GM21786 (cell line): ENCODE data around the gene NBR1.
A peak's percentile ranks its signal among the peaks of the same experiment; 100 is the strongest.
"Not testable (repeated sequence)": the region's sequence is repeated elsewhere in the genome, so short reads cannot be mapped to it uniquely, and the experiment has no call there.

Experiments
- ATAC-seq: cut with Tn5 transposase; IDR thresholded peaks from one replicate; pipeline ENCODE4 v1.9.1; 2021; ENCODE audit not compliant: unreplicated experiment

Gene NBR1

DNA sequence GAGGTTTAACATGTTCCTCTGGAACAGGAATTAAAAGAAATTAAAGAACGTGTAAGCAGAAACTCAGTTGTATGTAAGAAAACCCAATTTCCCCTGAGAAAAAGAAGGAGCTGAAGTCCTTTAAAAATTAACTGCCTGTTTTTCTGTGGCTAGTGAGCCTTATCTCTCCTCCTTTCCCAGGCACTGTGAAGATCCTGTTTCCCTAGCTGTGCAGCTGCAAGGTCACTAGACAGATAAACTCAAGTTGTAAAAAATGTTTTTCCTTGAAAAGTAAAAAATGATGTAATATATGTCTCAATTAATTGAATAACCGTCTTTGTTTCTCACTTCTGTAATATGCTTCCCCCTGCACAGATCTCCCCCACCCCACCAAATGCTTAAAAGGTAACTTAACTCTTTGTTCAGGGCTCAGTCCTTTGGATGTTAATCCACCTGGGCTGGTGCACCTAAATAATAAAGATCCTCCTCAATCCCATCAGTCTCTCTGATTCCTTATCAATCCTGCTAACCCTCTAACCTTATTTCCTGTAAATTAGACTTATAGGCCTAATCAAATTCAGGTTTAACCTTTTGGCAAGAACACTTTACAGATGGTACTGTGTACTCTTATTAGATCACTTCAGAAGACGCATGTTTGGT, 17.7 kb upstream of the NBR1 start:
- not testable (repeated sequence) for ATAC-seq

GRCh38 chr17:43155666-43156065, 15.3 kb upstream of the NBR1 start:
- ATAC-seq, result no peak

DNA sequence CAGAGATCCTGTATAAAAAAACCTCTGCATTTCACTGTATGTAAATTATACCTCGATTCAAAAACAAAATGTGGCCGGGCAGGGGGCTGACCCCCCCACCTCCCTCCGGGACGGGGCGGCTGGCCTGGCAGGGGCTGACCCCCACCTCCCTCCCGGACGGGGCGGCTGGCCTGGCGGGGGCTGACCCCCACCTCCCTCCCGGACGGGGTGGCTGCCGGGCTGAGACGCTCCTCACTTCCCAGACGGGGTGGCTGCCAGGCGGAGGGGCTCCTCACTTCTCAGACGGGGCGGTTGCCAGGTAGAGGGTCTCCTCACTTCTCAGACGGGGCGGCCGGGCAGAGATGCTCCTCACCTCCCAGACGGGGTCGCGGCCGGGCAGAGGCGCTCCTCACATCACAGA, 11.8 kb upstream of the NBR1 start:
- not testable (repeated sequence) for ATAC-seq

DNA sequence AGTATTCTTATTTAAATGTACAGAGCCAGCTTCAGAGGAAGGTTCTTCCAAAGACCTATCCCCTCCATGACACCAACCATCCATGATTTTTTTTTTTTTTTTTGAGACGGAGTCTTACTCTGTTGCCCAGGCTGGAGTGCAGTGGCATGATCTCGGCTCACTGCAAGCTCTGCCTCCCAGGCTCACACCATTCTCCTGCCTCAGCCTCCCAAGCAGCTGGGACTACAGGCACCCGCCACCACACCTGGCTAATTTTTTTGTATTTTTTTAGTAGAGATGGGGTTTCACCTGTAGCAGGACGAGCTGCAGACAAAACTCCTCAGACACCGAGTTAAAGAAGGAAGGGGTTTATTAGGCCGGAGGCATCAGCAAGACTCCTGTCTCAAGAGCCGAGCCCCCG, 11.1 kb upstream of the NBR1 start:
- not testable (repeated sequence) for ATAC-seq

GRCh38 chr17:43165971-43166370, 5.0 kb upstream of the NBR1 start:
- not testable (repeated sequence) for ATAC-seq

DNA sequence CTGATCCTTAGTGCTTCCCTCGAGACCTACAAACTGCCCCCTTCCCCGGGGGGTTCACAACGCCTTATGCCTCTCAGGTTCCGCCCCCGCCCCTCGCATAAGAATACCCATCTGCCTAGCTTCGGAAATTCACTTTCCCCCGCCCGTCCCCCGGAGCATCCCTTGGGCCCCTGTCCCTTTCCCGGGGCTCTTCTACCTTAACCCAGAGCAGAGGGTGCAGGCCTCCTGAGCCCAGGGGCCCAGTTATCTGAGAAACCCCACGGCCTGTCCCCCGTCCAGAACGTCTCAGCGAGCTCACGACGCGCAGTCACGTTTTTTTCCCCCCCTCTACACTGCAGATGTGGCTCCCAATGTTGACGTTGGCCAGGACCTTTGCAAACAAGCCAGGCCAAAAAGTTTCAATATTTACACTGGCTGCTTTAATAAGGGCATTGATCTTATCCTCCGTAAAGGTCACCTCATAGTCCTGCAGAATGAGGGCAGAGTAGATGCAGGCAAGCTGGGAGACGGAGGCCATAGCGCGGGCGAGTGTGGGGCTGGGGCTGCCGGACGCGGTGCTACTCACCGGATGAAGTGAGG, 1.4 kb upstream of the NBR1 start:
- peak; percentile 20 for ATAC-seq

DNA sequence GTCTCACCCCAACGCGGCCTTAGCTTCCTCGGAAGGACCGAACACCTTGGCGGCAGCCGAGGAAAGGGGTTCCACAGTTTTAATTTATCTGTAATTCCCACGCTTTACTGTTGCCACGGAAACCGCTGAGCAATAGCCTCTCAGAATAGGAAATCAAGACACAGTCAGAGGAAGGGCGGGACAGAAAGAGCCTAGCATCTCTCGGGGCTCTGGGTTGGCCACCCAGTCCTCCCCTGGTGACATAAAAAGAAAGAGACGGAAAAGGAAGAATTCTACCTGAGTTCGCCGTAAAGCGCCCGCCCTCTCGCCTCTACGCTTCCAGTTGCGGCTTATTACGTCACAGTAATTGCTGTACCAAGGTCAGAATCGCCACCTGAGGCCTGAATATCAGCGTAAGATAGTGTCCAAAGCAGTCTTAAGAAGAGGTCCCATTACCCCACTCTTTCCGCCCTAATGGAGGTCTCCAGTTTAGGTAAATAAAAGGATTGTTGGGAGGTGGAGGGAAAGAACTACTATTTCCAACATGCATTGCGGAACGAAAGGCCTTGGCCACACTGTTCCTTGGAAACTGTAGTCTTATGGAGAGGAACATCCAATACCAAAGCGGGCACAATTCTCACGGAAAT, 761 bp upstream of the NBR1 start:
- peak; percentile 67 for ATAC-seq

- ATAC-seq, result no peak
These were observed 823 bp downstream of the NBR1 start for GRCh38 chr17:43171586-43172487.

DNA sequence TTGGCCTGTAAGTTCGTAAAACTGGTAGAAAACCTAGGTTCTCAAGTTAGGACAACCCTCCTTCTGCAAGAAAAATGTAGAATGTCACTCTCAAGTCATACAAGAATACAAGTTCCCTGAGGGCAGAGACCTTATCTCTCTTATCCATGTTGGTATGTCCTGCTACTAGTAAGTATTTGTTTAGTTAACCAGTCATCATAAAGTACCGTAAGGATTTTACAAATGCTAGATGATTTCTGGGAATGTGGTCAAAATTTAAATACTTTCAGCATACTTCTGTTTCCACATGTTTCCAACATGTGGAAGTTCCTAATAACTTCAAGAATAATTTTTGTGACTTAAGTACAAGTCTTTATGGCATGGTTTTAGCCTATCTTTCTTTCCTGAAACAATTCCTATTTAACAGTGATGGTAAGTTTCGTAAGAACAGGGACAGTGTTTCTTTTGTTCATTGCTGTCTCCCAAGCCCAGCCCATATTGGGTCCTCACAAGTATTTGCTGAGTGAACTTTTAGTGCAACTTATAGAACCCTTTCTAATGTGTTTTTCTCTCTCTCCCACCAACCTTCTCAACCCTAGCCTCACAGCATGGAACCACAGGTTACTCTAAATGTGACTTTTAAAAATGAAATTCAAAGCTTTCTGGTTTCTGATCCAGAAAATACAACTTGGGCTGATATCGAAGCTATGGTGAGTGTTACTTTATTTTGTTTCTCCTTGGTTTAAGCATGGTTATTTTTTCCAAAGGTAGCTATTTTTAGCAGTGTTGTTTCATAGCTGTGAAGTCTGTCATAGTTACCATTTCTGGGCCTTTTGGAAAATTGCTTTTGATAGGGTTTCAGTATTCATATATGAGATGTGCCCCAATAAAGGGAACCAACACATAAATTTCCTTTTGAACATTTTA, 4.5 kb downstream of the NBR1 start:
- ATAC-seq, result no peak

- no peak for ATAC-seq
These were observed 5.1 kb downstream of the NBR1 start for GRCh38 chr17:43176119-43176570.

GRCh38 chr17:43183921-43184320, 12.9 kb downstream of the NBR1 start:
- ATAC-seq, result no peak

GRCh38 chr17:43186656-43187055, 15.6 kb downstream of the NBR1 start:
- not testable (repeated sequence) for ATAC-seq

DNA sequence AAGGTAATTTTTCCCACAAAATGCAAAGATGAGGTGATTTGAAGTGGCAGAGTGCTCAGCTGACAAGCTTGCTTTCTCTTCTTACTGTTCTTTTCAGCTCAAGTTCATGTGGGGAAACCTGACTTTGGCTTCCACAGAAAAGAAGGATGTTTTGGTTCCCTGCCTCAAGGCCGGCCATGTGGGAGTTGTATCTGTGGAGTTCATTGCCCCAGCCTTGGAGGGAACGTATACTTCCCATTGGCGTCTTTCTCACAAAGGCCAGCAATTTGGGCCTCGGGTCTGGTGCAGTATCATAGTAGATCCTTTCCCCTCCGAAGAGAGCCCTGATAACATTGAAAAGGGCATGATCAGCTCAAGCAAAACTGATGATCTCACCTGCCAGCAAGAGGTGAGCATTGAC, 22.2 kb downstream of the NBR1 start:
- no peak for ATAC-seq

DNA sequence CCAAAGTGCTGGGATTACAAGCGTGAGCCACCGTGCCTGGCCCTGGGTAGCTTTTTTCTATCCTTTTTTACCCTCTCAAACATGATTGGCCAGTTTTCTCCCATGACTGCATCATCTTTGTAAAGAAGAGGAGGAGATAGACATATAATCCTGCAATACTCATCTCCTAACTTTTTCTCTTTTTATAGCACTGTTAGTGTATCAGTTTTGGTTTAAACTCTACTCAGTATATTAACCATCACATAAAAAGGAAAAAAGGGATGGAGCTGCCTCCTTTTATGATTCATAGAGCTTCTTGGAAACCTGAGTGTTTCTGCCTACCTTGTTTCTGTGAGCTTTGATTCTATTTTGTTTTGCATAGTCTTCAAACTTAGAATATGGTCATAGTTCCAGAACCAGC, 28.6 kb downstream of the NBR1 start:
- ATAC-seq, result no peak

GRCh38 chr17:43200127-43200526, 29.1 kb downstream of the NBR1 start:
- ATAC-seq, result no peak

GRCh38 chr17:43203013-43203412, 32.0 kb downstream of the NBR1 start:
- not testable (repeated sequence) for ATAC-seq

DNA sequence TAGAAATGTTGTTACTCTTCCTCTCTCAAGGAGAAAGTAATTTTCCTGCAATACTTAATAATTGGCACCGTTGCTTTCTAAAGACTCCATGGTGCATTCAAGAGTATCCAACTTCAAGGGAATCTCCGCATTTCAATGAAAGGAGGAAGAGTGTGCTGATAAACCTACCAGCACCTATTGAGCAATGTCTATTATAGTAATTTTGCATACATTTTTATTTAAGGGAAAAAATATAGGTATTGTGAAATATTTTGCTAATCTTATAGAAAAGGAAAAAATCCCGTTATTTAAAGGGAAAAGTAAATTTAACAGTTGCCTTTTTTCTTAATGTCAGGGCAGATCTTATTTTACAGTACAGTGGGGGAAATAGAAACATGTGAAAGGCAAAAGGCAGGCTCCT, 39.6 kb downstream of the NBR1 start:
- no peak for ATAC-seq

DNA sequence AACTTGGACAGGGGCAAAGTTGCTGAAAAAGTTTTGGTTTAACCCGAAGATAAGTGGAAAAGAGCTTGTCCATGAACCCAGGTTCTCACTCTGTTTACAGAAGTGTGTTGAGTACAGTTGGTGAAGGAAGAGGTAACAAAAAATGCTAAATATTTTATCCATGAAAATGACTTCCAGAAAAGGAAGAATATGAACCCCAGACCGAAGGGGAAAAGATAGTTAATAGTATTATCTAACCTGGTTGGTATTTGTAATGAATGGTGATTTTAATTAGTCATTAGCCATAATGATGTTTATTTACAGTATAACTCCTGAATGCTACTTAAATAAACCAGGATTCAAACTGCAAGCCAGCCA, 40.1 kb downstream of the NBR1 start:
- no peak for ATAC-seq

GRCh38 chr17:43211480-43212402, 40.7 kb downstream of the NBR1 start, which contains the start of gene TMEM106A:
TMEM106A (plus strand) TSS chr17:43211875; CDS start chr17:43213042, 1,167 bp downstream.
- peak; percentile 66 for ATAC-seq
